ENCODE data around the gene WASF3. TPM values are rescaled to one million over a fixed set of nuclear protein-coding genes. Genes with fewer than 3 reads are reported as not detected.

Gene WASF3
- total and polyA plus RNA-seq, 2 experiments from 2014 or later, result 9.9 to 20.7 TPM

GRCh38 chr13:26602783-26603182 lies 45.3 kb downstream of the WASF3 start:
- no peak overlapping the region for H3K27ac Mint-ChIP-seq
- ATAC-seq (no peak), DNase-seq (ENCODE audit: low spot score) (no peak)
- no peaks in the 10 kb centered on the region for H3K9me2 ChIP-seq (ENCODE audit: insufficient read depth)
- peaks cover 4% of the 10 kb centered on the region; the same call in 2 of the 3 replicates for H3K9me3 Mint-ChIP-seq
- no peak overlapping the region for H3K4me3 ChIP-seq
- H3K27me3 ChIP-seq (ENCODE audit: insufficient read depth), result no peaks in the 10 kb centered on the region
- no peak overlapping the region for H2AFZ ChIP-seq
- peaks cover 66% of the 10 kb centered on the region for H3K79me2 ChIP-seq (replicated peaks; ENCODE audit: insufficient read depth)
- no peak overlapping the region for H3K4me3 Mint-ChIP-seq
- H3K4me2 ChIP-seq, result no peak overlapping the region
- H3K27me3 Mint-ChIP-seq (ENCODE audit: insufficient read depth, low read depth, poor library complexity), result no peaks in the 10 kb centered on the region
- no peak overlapping the region for H3K27ac ChIP-seq (ENCODE audit: low read depth)
- H3K36me3 ChIP-seq (ENCODE audit: insufficient read depth), result no peaks in the 10 kb centered on the region
- TF ChIP-seq JUNB (IDR thresholded peaks at IDR 0.05; ENCODE audit: unreplicated experiment), result no peak
- no peak for TF ChIP-seq ETS1 (IDR thresholded peaks at IDR 0.05)
- no peak for TF ChIP-seq REST (IDR thresholded peaks at IDR 0.05; ENCODE audit: unreplicated experiment)
- no peak for TF ChIP-seq ZNF462 (CRISPR knock-in tag; IDR thresholded peaks at IDR 0.05)
- TF ChIP-seq POLR2AphosphoS5 (IDR thresholded peaks at IDR 0.05; ENCODE audit: low read depth), result no peak
- no peak for TF ChIP-seq CTCF (conservative IDR thresholded peaks at IDR 0.05; ENCODE audit: low read depth in 2 of 2)
- no peak for TF ChIP-seq EZH2phosphoT487 (IDR thresholded peaks at IDR 0.05; ENCODE audit: unreplicated experiment)
- no peak for TF ChIP-seq STAT1 (IDR thresholded peaks at IDR 0.05; ENCODE audit: unreplicated experiment)
- no peak for TF ChIP-seq NANOG (IDR thresholded peaks at IDR 0.05; ENCODE audit: borderline replicate concordance)
- peaks cover 6% of the 10 kb centered on the region; the same call in 2 of the 3 replicates for H3K36me3 Mint-ChIP-seq (ENCODE audit: low read depth)
- H4K20me1 ChIP-seq (replicated peaks; ENCODE audit: insufficient read depth), result peaks cover 12% of the 10 kb centered on the region; the same call in 1 of the 2 replicates
- H3K4me1 Mint-ChIP-seq, result peaks cover 45% of the 10 kb centered on the region
- H3F3A ChIP-seq (replicated peaks; ENCODE audit: low read depth), result no peaks in the 10 kb centered on the region
- peaks cover 3% of the 10 kb centered on the region; the same call in 1 of the 2 replicates for H3K4me1 ChIP-seq (ENCODE audit: insufficient read depth)

All from GM23338 (cell line).